ENCODE results near the gene ANKRD10. TPM values are rescaled to one million over a fixed set of nuclear protein-coding genes. Genes with fewer than 3 reads are reported as not detected.

Gene ANKRD10
- total RNA-seq, 1 donor from 2014 or later = 212 TPM

GRCh38 chr13:110910013-110910890 is 4.6 kb downstream of the ANKRD10 start:
- Histone ChIP-seq H3K4me3 (no peak overlapping the region), H3K4me2 (no peak overlapping the region), H3F3A (ENCODE audit: low read depth) (peaks cover 11% of the 10 kb centered on the region), H3K36me3 (peaks cover 1% of the 10 kb centered on the region), H3K9ac (no peak overlapping the region), H3K27me3 (no peaks in the 10 kb centered on the region), H3K4me1 (peaks cover 39% of the 10 kb centered on the region), H3K27ac (no peak overlapping the region), H4K20me1 (ENCODE audit: low read depth) (peaks cover 87% of the 10 kb centered on the region), H2AFZ (replicated peaks) (no peak overlapping the region), H3K9me3 (ENCODE audit: low read depth) (no peaks in the 10 kb centered on the region), H3K79me2 (ENCODE audit: low read depth) (peaks cover 94% of the 10 kb centered on the region)
- no peaks in the 10 kb centered on the region for H3K9me3 Mint-ChIP-seq
- H3K4me3 Mint-ChIP-seq = peak overlapping the region; percentile 14
- DNase-seq (ENCODE audit: low spot score) = no peak
- H3K27me3 Mint-ChIP-seq (ENCODE audit: insufficient read depth, low read depth) = peaks cover 3% of the 10 kb centered on the region
- H3K36me3 Mint-ChIP-seq = peaks cover 31% of the 10 kb centered on the region
- H3K4me1 Mint-ChIP-seq = peaks cover 55% of the 10 kb centered on the region
- no peak for TF ChIP-seq EZH2phosphoT487 (IDR thresholded peaks at IDR 0.05)
- no peak for TF ChIP-seq EZH2 (IDR thresholded peaks at IDR 0.05)
- TF ChIP-seq, protein P1, sequence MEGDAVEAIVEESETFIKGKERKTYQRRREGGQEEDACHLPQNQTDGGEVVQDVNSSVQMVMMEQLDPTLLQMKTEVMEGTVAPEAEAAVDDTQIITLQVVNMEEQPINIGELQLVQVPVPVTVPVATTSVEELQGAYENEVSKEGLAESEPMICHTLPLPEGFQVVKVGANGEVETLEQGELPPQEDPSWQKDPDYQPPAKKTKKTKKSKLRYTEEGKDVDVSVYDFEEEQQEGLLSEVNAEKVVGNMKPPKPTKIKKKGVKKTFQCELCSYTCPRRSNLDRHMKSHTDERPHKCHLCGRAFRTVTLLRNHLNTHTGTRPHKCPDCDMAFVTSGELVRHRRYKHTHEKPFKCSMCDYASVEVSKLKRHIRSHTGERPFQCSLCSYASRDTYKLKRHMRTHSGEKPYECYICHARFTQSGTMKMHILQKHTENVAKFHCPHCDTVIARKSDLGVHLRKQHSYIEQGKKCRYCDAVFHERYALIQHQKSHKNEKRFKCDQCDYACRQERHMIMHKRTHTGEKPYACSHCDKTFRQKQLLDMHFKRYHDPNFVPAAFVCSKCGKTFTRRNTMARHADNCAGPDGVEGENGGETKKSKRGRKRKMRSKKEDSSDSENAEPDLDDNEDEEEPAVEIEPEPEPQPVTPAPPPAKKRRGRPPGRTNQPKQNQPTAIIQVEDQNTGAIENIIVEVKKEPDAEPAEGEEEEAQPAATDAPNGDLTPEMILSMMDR (IDR thresholded peaks at IDR 0.05) = no peak
- no peak overlapping the region for H3K27ac Mint-ChIP-seq

- TF ChIP-seq, protein P1 (IDR thresholded peaks at IDR 0.05) = no peak
- no peak for TF ChIP-seq EZH2phosphoT487 (IDR thresholded peaks at IDR 0.05)
- no peak for TF ChIP-seq EZH2 (IDR thresholded peaks at IDR 0.05)
These were observed 6.6 kb downstream of the ANKRD10 start for GRCh38 chr13:110907951-110908898.

GRCh38 chr13:110907301-110907700 is 7.6 kb downstream of the ANKRD10 start:
- Mint-ChIP-seq H3K36me3 (peaks cover 34% of the 10 kb centered on the region), H3K27ac (no peak overlapping the region), H3K4me3 (no peak overlapping the region), H3K27me3 (ENCODE audit: insufficient read depth, low read depth) (no peaks in the 10 kb centered on the region), H3K4me1 (peaks cover 41% of the 10 kb centered on the region), H3K9me3 (no peaks in the 10 kb centered on the region)
- DNase-seq (ENCODE audit: low spot score) = no peak
- Histone ChIP-seq H4K20me1 (ENCODE audit: low read depth) (peaks cover 91% of the 10 kb centered on the region), H2AFZ (replicated peaks) (no peak overlapping the region), H3K36me3 (peaks cover 25% of the 10 kb centered on the region), H3K27me3 (no peaks in the 10 kb centered on the region), H3K9ac (no peak overlapping the region), H3K27ac (peak overlapping the region; percentile 55), H3K4me2 (no peak overlapping the region), H3K79me2 (ENCODE audit: low read depth) (peaks cover 98% of the 10 kb centered on the region), H3K4me3 (no peak overlapping the region), H3K9me3 (ENCODE audit: low read depth) (no peaks in the 10 kb centered on the region), H3K4me1 (peaks cover 28% of the 10 kb centered on the region), H3F3A (ENCODE audit: low read depth) (peaks cover 4% of the 10 kb centered on the region)
- TF ChIP-seq EZH2phosphoT487 (IDR thresholded peaks at IDR 0.05) (no peak), EZH2 (IDR thresholded peaks at IDR 0.05) (no peak)
- TF ChIP-seq, protein P1 (IDR thresholded peaks at IDR 0.05) = no peak

More at GRCh38 chr13:110907951-110908898, 6.6 kb downstream of the ANKRD10 start:
- H3K27ac ChIP-seq = peak overlapping the region; percentile 55
- peaks cover 18% of the 10 kb centered on the region for H3K36me3 ChIP-seq
- H3K4me1 Mint-ChIP-seq = peaks cover 51% of the 10 kb centered on the region
- H3K4me1 ChIP-seq = peaks cover 37% of the 10 kb centered on the region
- H3K9me3 ChIP-seq (ENCODE audit: low read depth) = no peaks in the 10 kb centered on the region
- H3K9me3 Mint-ChIP-seq = no peaks in the 10 kb centered on the region
- DNase-seq (ENCODE audit: low spot score) = no peak
- H3K27me3 ChIP-seq = no peaks in the 10 kb centered on the region
- no peaks in the 10 kb centered on the region for H3K27me3 Mint-ChIP-seq (ENCODE audit: insufficient read depth, low read depth)
- no peak overlapping the region for H3K4me3 Mint-ChIP-seq
- peak overlapping the region; percentile 52 for H3K4me2 ChIP-seq
- H2AFZ ChIP-seq (replicated peaks) = no peak overlapping the region
- peaks cover 4% of the 10 kb centered on the region for H3F3A ChIP-seq (ENCODE audit: low read depth)
- peaks cover 98% of the 10 kb centered on the region for H3K79me2 ChIP-seq (ENCODE audit: low read depth)
- no peak overlapping the region for H3K9ac ChIP-seq
- no peak overlapping the region for H3K27ac Mint-ChIP-seq
- peaks cover 31% of the 10 kb centered on the region for H3K36me3 Mint-ChIP-seq
- no peak overlapping the region for H3K4me3 ChIP-seq
- H4K20me1 ChIP-seq (ENCODE audit: low read depth) = peaks cover 92% of the 10 kb centered on the region
